K562 (cell line): ENCODE data around the gene MBNL1. TPM values are rescaled to one million over a fixed set of nuclear protein-coding genes. Genes with fewer than 3 reads are reported as not detected.

Experiments
- ATAC-seq: fragments of 200-7000 bp; cut with Tn5 transposase; 3 replicates; pipeline ENCODE4 v1.9.1; 2020; ENCODE audit warnings: moderate library complexity
- BruUV-seq: library from RNA; stranded (reverse); fragments of 400-500 nt; replicated peaks from 2 replicates; lab custom pipeline; 2021; lab: Mats Ljungman, UMichigan
- CTCF ChIA-PET: fragments of 300-600 bp; formaldehyde crosslinking; extraction: SDS; loops from one replicate; lab custom pipeline; 2021; ENCODE audit warnings: low intra/inter-chr PET ratio; lab: Yijun Ruan, JAX
- POLR2A ChIA-PET: fragments of 300-600, 350-650 bp; sonication (Branson Sonifier 250); formaldehyde crosslinking; extraction: SDS; loops from one replicate; lab custom pipeline; 2021; ENCODE audit warnings: antibody characterized with exemption, inconsistent platforms; lab: Yijun Ruan, JAX
- DNase-seq, 4 experiments: peaks; one replicate each; pipeline versions ENCODE4 v3.0.0 to v3.0.0-alpha.2; 2011 to 2018; ENCODE audit warnings: low spot score in 3 of 4, mixed read lengths in 3 of 4; ENCODE audit errors: extremely low read depth in 1 of 4
- FAIRE-seq: peaks from 2 replicates; lab custom pipeline; 2011; peaks lifted over from hg19 to GRCh38; lab: Jason Lieb, UNC
- H2AFZ ChIP-seq: 2 replicates; pipeline ENCODE4 v1.6.0; 2011; ENCODE audit warnings: low read depth, low read length, control low read depth, inconsistent platforms
- H3K27ac ChIP-seq: fragments of 200-600 bp; 3 replicates; pipeline ENCODE4 v1.8.0; 2011; ENCODE audit warnings: low read depth, mild to moderate bottlenecking, control low read depth, inconsistent platforms, low read length, moderate library complexity, mixed read lengths; ENCODE audit errors: extremely low read depth
- H3K27me3 ChIP-seq, 2 experiments: fragments of 300-600 bp in 1 of 2; 2 replicates in 1 of 2; 3 replicates in 1 of 2; pipeline versions ENCODE4 v1.6.0 to v1.8.0; 2011; ENCODE audit warnings: inconsistent platforms in 2 of 2, low read length in 2 of 2, mild to moderate bottlenecking in 1 of 2, mixed read lengths in 1 of 2, moderate library complexity in 1 of 2; ENCODE audit not compliant: control insufficient read depth in 2 of 2, insufficient read depth in 2 of 2
- H3K36me3 ChIP-seq: fragments of 300-600 bp; 3 replicates; pipeline ENCODE4 v1.8.0; 2011; ENCODE audit warnings: mild to moderate bottlenecking, low read length, inconsistent platforms; ENCODE audit not compliant: control insufficient read depth, insufficient read depth
- H3K4me1 ChIP-seq, 2 experiments: fragments of 200-600 bp in 1 of 2; replicated peaks in 1 of 2; 2 replicates in 1 of 2; 3 replicates in 1 of 2; pipeline versions ENCODE4 v1.5.1 to v1.8.0; 2011; ENCODE audit warnings: inconsistent platforms in 2 of 2, low read length in 2 of 2, mild to moderate bottlenecking in 1 of 2, mixed read lengths in 1 of 2, moderate library complexity in 1 of 2; ENCODE audit not compliant: control insufficient read depth in 2 of 2, insufficient read depth in 2 of 2
- H3K4me2 ChIP-seq: 2 replicates; pipeline ENCODE4 v1.6.1; 2011; ENCODE audit warnings: low read length, control low read depth, inconsistent platforms, mixed read lengths; ENCODE audit not compliant: insufficient read depth
- H3K4me3 ChIP-seq: fragments of 200-600 bp; sonication (generic), shearing (Covaris generic); 2 replicates; pipeline ENCODE4 v1.5.1; 2016; ENCODE audit warnings: control low read depth, inconsistent platforms
- H3K79me2 ChIP-seq: fragments of 200-600 bp; 3 replicates; pipeline ENCODE4 v1.8.0; 2011; ENCODE audit warnings: low read length, inconsistent platforms; ENCODE audit not compliant: control insufficient read depth, insufficient read depth
- H3K9ac ChIP-seq, 2 experiments: 2 replicates each; pipeline versions ENCODE4 v1.6.0 to v1.6.1; 2011; ENCODE audit warnings: low read depth in 2 of 2, low read length in 2 of 2, control low read depth in 1 of 2, inconsistent platforms in 1 of 2, mild to moderate bottlenecking in 1 of 2, mixed read lengths in 1 of 2; ENCODE audit not compliant: insufficient read depth in 1 of 2
- H3K9me1 ChIP-seq: one replicate; pipeline ENCODE4 v1.6.0; 2011; ENCODE audit warnings: inconsistent platforms, mild to moderate bottlenecking, low read length, moderate library complexity; ENCODE audit not compliant: control insufficient read depth, insufficient read depth
- H3K9me3 ChIP-seq: replicated peaks from 2 replicates; pipeline ENCODE4 v1.5.1; 2011; ENCODE audit warnings: low read depth, low read length, inconsistent platforms; ENCODE audit not compliant: control insufficient read depth, insufficient read depth
- H4K20me1 ChIP-seq: replicated peaks from 2 replicates; pipeline ENCODE4 v1.6.1; 2011; ENCODE audit warnings: low read length, inconsistent platforms, mixed read lengths; ENCODE audit not compliant: control insufficient read depth, insufficient read depth
- E2F3 ChIP-seq: fragments of 250-450 bp; sonication (Bioruptor Pico); IDR thresholded peaks from 2 replicates; pipeline ENCODE4 v1.4.0; 2020; ENCODE audit warnings: mild to moderate bottlenecking
- FOXK2 ChIP-seq, 2 experiments: fragments of 450-650 bp; IDR thresholded peaks in 1 of 2; conservative IDR thresholded peaks in 1 of 2; 2 replicates each; pipeline ENCODE4 v1.6.1; 2016; ENCODE audit warnings: low read depth in 2 of 2, mild to moderate bottlenecking in 1 of 2
- MEIS2 ChIP-seq: fragments of 450-650 bp; IDR thresholded peaks from 2 replicates; pipeline ENCODE4 v1.6.1; 2014; ENCODE audit warnings: mild to moderate bottlenecking; ENCODE audit not compliant: partially characterized antibody
- PBX2 ChIP-seq, 2 experiments: IDR thresholded peaks in 1 of 2; conservative IDR thresholded peaks in 1 of 2; 2 replicates each; pipeline ENCODE4 v1.6.1; 2016; ENCODE audit warnings: low read depth in 2 of 2, mild to moderate bottlenecking in 1 of 2, missing compliant biosample characterization in 1 of 2, missing genetic modification characterization in 1 of 2, moderate library complexity in 1 of 2
- SMARCA4 ChIP-seq: fragments of 450-650 bp; IDR thresholded peaks from 2 replicates; pipeline ENCODE4 v1.6.1; 2016
- SOX6 ChIP-seq: fragments of 450-650 bp; IDR thresholded peaks from 2 replicates; pipeline ENCODE4 v1.6.1; 2014; ENCODE audit warnings: mild to moderate bottlenecking
- ZMIZ1 ChIP-seq, 2 experiments: fragments of 150-350 bp in 1 of 2; IDR thresholded peaks; 2 replicates each; pipeline ENCODE4 v1.6.1; 2012 to 2016; ENCODE audit warnings: low read depth in 2 of 2, low read length in 2 of 2, mild to moderate bottlenecking in 1 of 2, moderate library complexity in 1 of 2
- ZNF592 ChIP-seq: fragments of 450-650 bp; IDR thresholded peaks from 2 replicates; pipeline ENCODE4 v1.6.1; 2017; ENCODE audit warnings: antibody characterized with exemption, mild to moderate bottlenecking
- ZNF785 ChIP-seq: fragments of 250-450 bp; sonication (Bioruptor Pico); IDR thresholded peaks from 2 replicates; pipeline ENCODE4 v1.4.0; 2020; ENCODE audit warnings: mild to moderate bottlenecking
- WGBS: fragments of 100-300 bp; shearing (Covaris generic); methylation state at CpG from one replicate; pipeline ENCODE4 v1.1.6; 2016; ENCODE audit warnings: low coverage, mixed read lengths; ENCODE audit not compliant: insufficient coverage; ENCODE audit errors: missing lambda C conversion rate; 5-methylcytosine and 5-hydroxymethylcytosine counted together
- in situ Hi-C: fragments of 300-500 bp; cut with MboI; formaldehyde crosslinking; loops from 4 replicates; pipeline ENCODE4 v1.15.0; 2018; ENCODE audit warnings: inconsistent platforms, mixed read lengths
- intact Hi-C: fragments of 100-400 bp; cut with micrococcal nuclease; formaldehyde crosslinking; loops from 2 replicates; pipeline ENCODE4 v1.14.2; 2022
- polyA plus RNA-seq, 8 experiments: library from polyadenylated mRNA; depleted of rRNA in 4 of 8; stranded (reverse) in 5 of 8; unstranded in 3 of 8; fragments of >200 nt; fragmentation: Nextera tagmentation in 2 of 8; fragmentation: Illumina TruSeq in 1 of 8; extraction: Ambion mirVana in 2 of 8; extraction: Trizol in 1 of 8; gene quantifications; 2 replicates each; pipeline versions ENCODE4 v1.2.1 to v1.2.3, GENCODE V29; 2011 to 2014; ENCODE audit warnings: inconsistent platforms in 1 of 8, missing spikeins in 1 of 8
- total RNA-seq, 7 experiments: library from RNA; depleted of rRNA in 6 of 7; stranded (reverse); fragments of >200 nt in 6 of 7; fragmentation: Illumina TruSeq in 2 of 7; extraction: Trizol in 2 of 7; gene quantifications; 2 replicates each; pipeline versions ENCODE4 v1.2.1 to v1.2.3, GENCODE V29; 2011 to 2021; ENCODE audit warnings: low replicate concordance in 1 of 7

The MBNL1 gene
- total and polyA plus RNA-seq, 9 of the 15 experiments (the other 6 are each of a cell fraction or from before 2014, with no cell fraction given), result 70.3 to 243 (median 220) TPM

- 18% methylated on average over 3 of the region's 3 CpGs for WGBS
- Histone ChIP-seq H3K79me2 (peaks cover 2% of the 10 kb centered on the region; the same call in 1 of the 3 replicates), H3K9me3 (peaks cover 5% of the 10 kb centered on the region; the same call in 1 of the 2 replicates), H3K27me3 (no peaks in the 10 kb centered on the region), H4K20me1 (no peaks in the 10 kb centered on the region), H3K4me2 (peak overlapping the region; percentile 47), H3K9me1 (no peaks in the 10 kb centered on the region), H2AFZ (peak overlapping the region; percentile 87), H3K36me3 (0 out of 3 replicates have a peak, but pooled peaks cover 4% of the 10 kb centered on the region), H3K9ac (peak overlapping the region in 1 of 2 experiments; percentile 40; a peak in 2 of 4 replicates), H3K4me3 (no peak overlapping the region), H3K27ac (peak overlapping the region; percentile 60), H3K4me1 (peaks cover 0 to 25% of the 10 kb centered on the region in 2 experiments; a peak in 3 of 5 replicates)
- no TSS peak for BruUV-seq
- ATAC-seq (peak; percentile 81), FAIRE-seq (no peak), DNase-seq (peak in 1 of 4 experiments; percentile 46)
- ChIA-PET CTCF (interaction anchor here (0.6 kb wide), 1 partner anchor 375 kb away, joined by 3 read pairs; no protein-coding TSS in a partner anchor), POLR2A (interaction anchor here (0.9 kb wide), 1 partner anchor 163 kb away, joined by 5 read pairs; no protein-coding TSS in a partner anchor)
- in situ Hi-C loops (no loop called here), intact Hi-C loops (no loop called here)
- TF ChIP-seq SOX6, result peak; percentile 54
- TF ChIP-seq FOXK2 (conservative IDR thresholded peaks at IDR 0.05 in 1 of 2, IDR thresholded peaks at IDR 0.05 in 1 of 2; ENCODE audit: low read depth in 2 of 2), result no peak
- peak; percentile 85 for TF ChIP-seq MEIS2
- no peak for TF ChIP-seq E2F3 (CRISPR knock-in tag)
- no peak for TF ChIP-seq ZNF785 (CRISPR knock-in tag)
- no peak for TF ChIP-seq PBX2 (CRISPR knock-in tag; IDR thresholded peaks at IDR 0.05; ENCODE audit: low read depth)
- peak; percentile 78 for TF ChIP-seq PBX2 (tag; conservative IDR thresholded peaks at IDR 0.05; ENCODE audit: low read depth)
- TF ChIP-seq ZNF592, result 0 out of 2 replicates have a peak, but pooled peaks have one; percentile 36
- 0 out of 2 replicates have a peak, but pooled peaks have one; percentile 32 for TF ChIP-seq SMARCA4
- no peak for TF ChIP-seq ZMIZ1 (IDR thresholded peaks at IDR 0.05; ENCODE audit: low read depth in 2 of 2, low read length in 2 of 2)
Observed at GRCh38 chr3:152234657-152235375, 33.9 kb upstream of the MBNL1 start.
